Prostate gland (tissue), 2 donors: Measurements from ENCODE around the gene OR52E6.

Experiments used
- CTCF ChIP-seq, 4 experiments: fragments of 200-600 bp in 2 of 4; fragments of 450-650 bp in 2 of 4; sonication (generic) in 2 of 4; IDR thresholded peaks; 1 replicate in 3 of 4; 2 replicates in 1 of 4; pipeline ENCODE4 v1.5.1; 2016 to 2019; ENCODE audit warnings: antibody characterized with exemption in 4 of 4, mild to moderate bottlenecking in 2 of 4, moderate library complexity in 2 of 4
- POLR2A ChIP-seq: fragments of 450-650 bp; IDR thresholded peaks from one replicate; pipeline ENCODE4 v1.6.1; 2016; ENCODE audit warnings: antibody characterized with exemption, mild to moderate bottlenecking
- POLR2AphosphoS5 ChIP-seq: sonication (generic); formaldehyde crosslinking; IDR thresholded peaks from one replicate; pipeline ENCODE4 v1.6.1; 2017; ENCODE audit warnings: antibody characterized with exemption

- TF ChIP-seq CTCF (IDR thresholded peaks at IDR 0.05) = no peak
- no peak for TF ChIP-seq POLR2AphosphoS5
- no peak for TF ChIP-seq POLR2A
Measured at GRCh38 chr11:5851002-5851401, 9.3 kb upstream of the OR52E6 start.
